AG04450 (cell line): ENCODE data around the gene PJA1. TPM values are rescaled to one million over a fixed set of nuclear protein-coding genes. Genes with fewer than 3 reads are reported as not detected.

Experiments used
- CTCF ChIA-PET: fragments of 300-600, 350-600 bp; formaldehyde crosslinking; extraction: SDS; loops from one replicate; lab custom pipeline; 2022; ENCODE audit warnings: antibody characterized with exemption, inconsistent platforms; lab: Charles Lee
- POLR2A ChIA-PET: fragments of 350-600 bp; formaldehyde crosslinking; extraction: SDS; loops from one replicate; lab custom pipeline; 2021; ENCODE audit warnings: antibody characterized with exemption, inconsistent platforms; lab: Yijun Ruan, JAX
- DNase-seq: peaks from one replicate; pipeline ENCODE4 v3.0.0-alpha.2; 2011; ENCODE audit warnings: low read depth, low spot score
- H3K27ac ChIP-seq: one replicate; pipeline ENCODE4 v1.5.1; 2012; ENCODE audit warnings: low read depth, low read length, control low read depth
- H3K27me3 ChIP-seq: one replicate; pipeline ENCODE4 v1.6.0; 2012; ENCODE audit warnings: low read length; ENCODE audit not compliant: control insufficient read depth, insufficient read depth
- H3K4me3 ChIP-seq: 2 replicates; pipeline ENCODE4 v1.5.1; 2011; ENCODE audit warnings: mild to moderate bottlenecking, low read depth, low read length, control low read depth
- H3K9me3 ChIP-seq: 2 replicates; pipeline ENCODE4 v1.5.1; 2012; ENCODE audit warnings: low read length; ENCODE audit not compliant: control insufficient read depth, insufficient read depth
- CTCF ChIP-seq: IDR thresholded peaks from 2 replicates; pipeline ENCODE4 v1.5.1; 2011; ENCODE audit warnings: low read depth, low read length, control low read depth, inconsistent platforms
- polyA plus RNA-seq: library from polyadenylated mRNA; depleted of rRNA; stranded (reverse); fragments of >200 nt; gene quantifications from 2 replicates; pipeline ENCODE4 v1.2.3, GENCODE V29; 2011

PJA1 gene
- polyA plus RNA-seq, 1 experiment = 30.7 TPM

- Histone ChIP-seq H3K9me3 (no peaks in the 10 kb centered on the region), H3K27me3 (peaks cover 1% of the 10 kb centered on the region), H3K27ac (no peak overlapping the region), H3K4me3 (no peak overlapping the region)
- ChIA-PET POLR2A (no interaction called here), CTCF (no interaction called here)
- no peak for TF ChIP-seq CTCF
- no peak for DNase-seq
Measured at GRCh38 chrX:69176053-69176452, 10.8 kb upstream of the PJA1 start.

GRCh38 chrX:69173906-69174305 lies 8.7 kb upstream of the PJA1 start:
- no peak overlapping the region for H3K27ac ChIP-seq
- no peak for DNase-seq
- peaks cover 3% of the 10 kb centered on the region for H3K27me3 ChIP-seq
- POLR2A ChIA-PET = no interaction called here
- TF ChIP-seq CTCF = no peak
- no peaks in the 10 kb centered on the region for H3K9me3 ChIP-seq
- CTCF ChIA-PET = no interaction called here
- no peak overlapping the region for H3K4me3 ChIP-seq

- no peak for DNase-seq
- CTCF ChIA-PET = interaction anchor here (0.7 kb wide), 1 partner anchor 49 kb away, joined by 3 read pairs; no protein-coding TSS in a partner anchor
- H3K9me3 ChIP-seq = no peaks in the 10 kb centered on the region
- POLR2A ChIA-PET = no interaction called here
- no peak overlapping the region for H3K4me3 ChIP-seq
- no peak for TF ChIP-seq CTCF
- H3K27me3 ChIP-seq = peaks cover 4% of the 10 kb centered on the region
- H3K27ac ChIP-seq = no peak overlapping the region
Measured at GRCh38 chrX:69172937-69173336, 7.7 kb upstream of the PJA1 start.

- Histone ChIP-seq H3K4me3 (no peak overlapping the region), H3K27ac (no peak overlapping the region), H3K9me3 (no peaks in the 10 kb centered on the region), H3K27me3 (peaks cover 4% of the 10 kb centered on the region)
- ChIA-PET CTCF (interaction anchor here (1.3 kb wide), 1 partner anchor 342 kb away, joined by 5 read pairs; the partner anchor contains the start of gene EFNB1), POLR2A (no interaction called here)
- TF ChIP-seq CTCF = no peak
- no peak for DNase-seq
Measured at GRCh38 chrX:69170319-69170718, 5.1 kb upstream of the PJA1 start.

- peaks cover 2% of the 10 kb centered on the region for H3K27me3 ChIP-seq
- no peak overlapping the region for H3K27ac ChIP-seq
- POLR2A ChIA-PET = interaction anchor here (0.7 kb wide), 1 partner anchor 1008 kb away, joined by 19 read pairs; no protein-coding TSS in a partner anchor
- no peaks in the 10 kb centered on the region for H3K9me3 ChIP-seq
- no peak for TF ChIP-seq CTCF
- DNase-seq = no peak
- CTCF ChIA-PET = no interaction called here
- peak overlapping the region; percentile 81 for H3K4me3 ChIP-seq
Measured at GRCh38 chrX:69163936-69164741, 1.1 kb downstream of the PJA1 start.
